Keratinocyte (primary cell): ENCODE results near the gene RBM44. TPM values are rescaled to one million over a fixed set of nuclear protein-coding genes. Genes with fewer than 3 reads are reported as not detected.

ENCODE experiments used
- DNase-seq: peaks from one replicate; pipeline ENCODE4 v3.0.0-alpha.2; 2011; ENCODE audit warnings: low read depth, missing footprints, low spot score
- FAIRE-seq: peaks from 2 replicates; lab custom pipeline; 2011; peaks lifted over from hg19 to GRCh38; lab: Jason Lieb, UNC
- H2AFZ ChIP-seq: 2 replicates; pipeline ENCODE4 v1.6.0; 2012; ENCODE audit warnings: low read length, control low read depth, inconsistent platforms; ENCODE audit not compliant: control insufficient read depth
- H3K27ac ChIP-seq: 2 replicates; pipeline ENCODE4 v1.5.1; 2011; ENCODE audit warnings: low read length; ENCODE audit not compliant: control insufficient read depth, insufficient read depth
- H3K27me3 ChIP-seq: 3 replicates; pipeline ENCODE4 v1.6.0; 2011; ENCODE audit warnings: low read length; ENCODE audit not compliant: control insufficient read depth, insufficient read depth; ENCODE audit errors: extremely low read depth
- H3K36me3 ChIP-seq, 2 experiments: 2 replicates in 1 of 2; 3 replicates in 1 of 2; pipeline ENCODE4 v1.5.1; 2011; ENCODE audit warnings: low read length in 2 of 2, mild to moderate bottlenecking in 1 of 2; ENCODE audit not compliant: control insufficient read depth in 2 of 2, insufficient read depth in 2 of 2; ENCODE audit errors: extremely low read depth in 1 of 2
- H3K4me1 ChIP-seq: 3 replicates; pipeline ENCODE4 v1.5.1; 2011; ENCODE audit warnings: low read length; ENCODE audit not compliant: control insufficient read depth, insufficient read depth; ENCODE audit errors: extremely low read depth
- H3K4me2 ChIP-seq: 3 replicates; pipeline ENCODE4 v1.6.0; 2011; ENCODE audit warnings: low read depth, low read length; ENCODE audit not compliant: control insufficient read depth, insufficient read depth; ENCODE audit errors: extremely low read depth
- H3K4me3 ChIP-seq, 3 experiments: fragments of 200-600 bp in 1 of 3; sonication (generic) in 1 of 3; 2 replicates in 2 of 3; 3 replicates in 1 of 3; pipeline ENCODE4 v1.5.1; 2011 to 2016; ENCODE audit warnings: low read length in 3 of 3, mild to moderate bottlenecking in 3 of 3, control low read depth in 2 of 3, inconsistent platforms in 1 of 3, low read depth in 1 of 3, mixed read lengths in 1 of 3, mixed run types in 1 of 3, moderate library complexity in 1 of 3; ENCODE audit not compliant: control insufficient read depth in 2 of 3, insufficient read depth in 2 of 3; ENCODE audit errors: extremely low read depth in 1 of 3
- H3K79me2 ChIP-seq: 2 replicates; pipeline ENCODE4 v1.6.0; 2012; ENCODE audit warnings: low read length; ENCODE audit not compliant: control insufficient read depth, insufficient read depth
- H3K9ac ChIP-seq: 3 replicates; pipeline ENCODE4 v1.6.0; 2011; ENCODE audit warnings: low read length; ENCODE audit not compliant: control insufficient read depth, insufficient read depth; ENCODE audit errors: extremely low read depth
- H3K9me1 ChIP-seq: 3 replicates; pipeline ENCODE4 v1.6.0; 2011; ENCODE audit warnings: low read length; ENCODE audit not compliant: control insufficient read depth, insufficient read depth; ENCODE audit errors: extremely low read depth
- H3K9me3 ChIP-seq: 2 replicates; pipeline ENCODE4 v1.5.1; 2012; ENCODE audit warnings: low read depth, low read length; ENCODE audit not compliant: control insufficient read depth
- H4K20me1 ChIP-seq: 3 replicates; pipeline ENCODE4 v1.6.0; 2011; ENCODE audit warnings: low read length; ENCODE audit not compliant: control insufficient read depth, insufficient read depth; ENCODE audit errors: extremely low read depth
- EZH2 ChIP-seq: IDR thresholded peaks from one replicate; pipeline ENCODE4 v1.6.1; 2012; ENCODE audit warnings: inconsistent platforms, mild to moderate bottlenecking, low read length, moderate library complexity
- dilution Hi-C: fragments of 300-500 bp; cut with MboI; formaldehyde crosslinking; loops from one replicate; pipeline ENCODE4 v1.7.0; 2020; ENCODE audit warnings: low sequenced_read_pairs; ENCODE audit not compliant: extremely low pct_ligation_motif_present
- polyA plus RNA-seq, 5 experiments: library from polyadenylated mRNA; depleted of rRNA in 3 of 5; stranded (reverse) in 3 of 5; stranded (forward) in 1 of 5; unstranded in 1 of 5; fragments of >200 nt; gene quantifications; 1 replicate in 1 of 5; 2 replicates in 3 of 5; 3 replicates in 1 of 5; pipeline versions ENCODE4 v1.2.1 to v1.2.3, GENCODE V29; 2011 to 2012; ENCODE audit warnings: missing spikeins in 2 of 5, low read depth in 1 of 5, low replicate concordance in 1 of 5
- TF ChIP-seq, protein P1 (sequence below), 3 experiments: IDR thresholded peaks in 1 of 3; conservative IDR thresholded peaks in 1 of 3; optimal IDR thresholded peaks in 1 of 3; 2 replicates in 2 of 3; 3 replicates in 1 of 3; pipeline versions ENCODE3 to v1.5.1; 2011; ENCODE audit warnings: low read length in 3 of 3, mild to moderate bottlenecking in 3 of 3, moderate library complexity in 2 of 3, control low read depth in 1 of 3, inconsistent platforms in 1 of 3; ENCODE audit not compliant: insufficient read depth in 2 of 3; ENCODE audit errors: extremely low read depth in 1 of 3

The RBM44 gene
- polyA plus RNA-seq, 1 donor (not counting 4 experiments of a cell fraction or from before 2014, with no cell fraction given), result 0.14 TPM

DNA sequence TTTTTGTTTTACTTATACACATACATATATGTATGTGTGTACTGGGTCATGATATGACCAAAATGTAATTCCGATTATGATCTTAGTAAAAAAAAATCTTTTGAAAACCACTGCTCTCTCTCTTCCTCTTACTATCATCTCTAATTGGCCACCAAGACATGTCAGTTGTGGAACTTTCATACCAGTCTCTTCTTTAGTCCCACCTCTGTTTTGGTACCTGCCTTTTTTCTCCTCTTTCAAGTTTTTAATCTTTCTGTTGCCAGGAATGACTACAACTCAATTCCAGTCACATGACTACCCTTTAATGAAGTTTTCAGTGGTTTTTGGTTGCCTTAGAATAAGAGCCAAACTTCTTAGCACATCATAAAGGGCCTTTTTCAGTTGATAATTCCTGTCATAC is 17.1 kb downstream of the RBM44 start:
- Histone ChIP-seq H3K9me1 (no peaks in the 10 kb centered on the region), H3K9ac (no peak overlapping the region), H3K79me2 (no peaks in the 10 kb centered on the region), H3K27me3 (peaks cover 13% of the 10 kb centered on the region), H3K27ac (no peak overlapping the region), H2AFZ (no peak overlapping the region), H3K4me3 (no peak overlapping the region), H4K20me1 (no peaks in the 10 kb centered on the region), H3K36me3 (no peaks in the 10 kb centered on the region), H3K4me2 (no peak overlapping the region), H3K9me3 (no peaks in the 10 kb centered on the region), H3K4me1 (peaks cover 5% of the 10 kb centered on the region)
- dilution Hi-C loops, result no loop called here
- FAIRE-seq (no peak), DNase-seq (no peak)
- no peak for TF ChIP-seq EZH2
- TF ChIP-seq, protein P1, sequence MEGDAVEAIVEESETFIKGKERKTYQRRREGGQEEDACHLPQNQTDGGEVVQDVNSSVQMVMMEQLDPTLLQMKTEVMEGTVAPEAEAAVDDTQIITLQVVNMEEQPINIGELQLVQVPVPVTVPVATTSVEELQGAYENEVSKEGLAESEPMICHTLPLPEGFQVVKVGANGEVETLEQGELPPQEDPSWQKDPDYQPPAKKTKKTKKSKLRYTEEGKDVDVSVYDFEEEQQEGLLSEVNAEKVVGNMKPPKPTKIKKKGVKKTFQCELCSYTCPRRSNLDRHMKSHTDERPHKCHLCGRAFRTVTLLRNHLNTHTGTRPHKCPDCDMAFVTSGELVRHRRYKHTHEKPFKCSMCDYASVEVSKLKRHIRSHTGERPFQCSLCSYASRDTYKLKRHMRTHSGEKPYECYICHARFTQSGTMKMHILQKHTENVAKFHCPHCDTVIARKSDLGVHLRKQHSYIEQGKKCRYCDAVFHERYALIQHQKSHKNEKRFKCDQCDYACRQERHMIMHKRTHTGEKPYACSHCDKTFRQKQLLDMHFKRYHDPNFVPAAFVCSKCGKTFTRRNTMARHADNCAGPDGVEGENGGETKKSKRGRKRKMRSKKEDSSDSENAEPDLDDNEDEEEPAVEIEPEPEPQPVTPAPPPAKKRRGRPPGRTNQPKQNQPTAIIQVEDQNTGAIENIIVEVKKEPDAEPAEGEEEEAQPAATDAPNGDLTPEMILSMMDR (optimal IDR thresholded peaks at IDR 0.05 in 1 of 3, IDR thresholded peaks at IDR 0.05 in 1 of 3, conservative IDR thresholded peaks at IDR 0.05 in 1 of 3; ENCODE audit: extremely low read depth in 1 of 3, insufficient read depth in 2 of 3, low read length in 3 of 3), result no peak

DNA sequence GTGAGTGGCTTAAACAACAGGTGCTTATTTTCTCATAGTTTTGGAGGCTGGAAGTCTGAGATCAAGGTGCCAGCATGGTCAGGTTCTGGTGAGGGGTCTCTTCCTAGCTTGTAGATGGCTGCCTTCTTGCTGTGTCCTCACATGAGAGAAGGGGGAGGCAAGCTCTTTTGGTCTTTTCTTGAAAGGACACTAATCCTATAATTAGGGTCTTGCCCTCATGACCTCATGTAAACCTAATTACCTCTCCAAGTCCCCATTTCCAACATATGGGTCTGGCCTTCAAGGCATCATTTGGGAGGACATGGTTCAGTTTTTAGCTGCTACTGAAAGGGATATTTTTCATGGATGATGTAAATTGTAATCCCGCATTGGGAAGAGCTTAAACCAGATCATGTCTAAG is 18.0 kb downstream of the RBM44 start:
- peaks cover 5% of the 10 kb centered on the region for H3K4me1 ChIP-seq
- DNase-seq, result no peak
- TF ChIP-seq EZH2, result no peak
- TF ChIP-seq, protein P1 (optimal IDR thresholded peaks at IDR 0.05 in 1 of 3, IDR thresholded peaks at IDR 0.05 in 1 of 3, conservative IDR thresholded peaks at IDR 0.05 in 1 of 3; ENCODE audit: extremely low read depth in 1 of 3, insufficient read depth in 2 of 3, low read length in 3 of 3), result no peak
- dilution Hi-C loops, result no loop called here
- no peak overlapping the region for H2AFZ ChIP-seq
- no peak overlapping the region for H3K4me2 ChIP-seq
- no peak overlapping the region for H3K27ac ChIP-seq
- H3K79me2 ChIP-seq, result no peaks in the 10 kb centered on the region
- H3K4me3 ChIP-seq, result no peak overlapping the region
- H4K20me1 ChIP-seq, result no peaks in the 10 kb centered on the region
- H3K9me1 ChIP-seq, result no peaks in the 10 kb centered on the region
- H3K27me3 ChIP-seq, result peaks cover 10% of the 10 kb centered on the region
- no peak overlapping the region for H3K9ac ChIP-seq
- no peaks in the 10 kb centered on the region for H3K9me3 ChIP-seq
- H3K36me3 ChIP-seq, result no peaks in the 10 kb centered on the region
- no peak for FAIRE-seq
